ENCODE measurements around the gene ZNF438.

The ZNF438 gene

DNA sequence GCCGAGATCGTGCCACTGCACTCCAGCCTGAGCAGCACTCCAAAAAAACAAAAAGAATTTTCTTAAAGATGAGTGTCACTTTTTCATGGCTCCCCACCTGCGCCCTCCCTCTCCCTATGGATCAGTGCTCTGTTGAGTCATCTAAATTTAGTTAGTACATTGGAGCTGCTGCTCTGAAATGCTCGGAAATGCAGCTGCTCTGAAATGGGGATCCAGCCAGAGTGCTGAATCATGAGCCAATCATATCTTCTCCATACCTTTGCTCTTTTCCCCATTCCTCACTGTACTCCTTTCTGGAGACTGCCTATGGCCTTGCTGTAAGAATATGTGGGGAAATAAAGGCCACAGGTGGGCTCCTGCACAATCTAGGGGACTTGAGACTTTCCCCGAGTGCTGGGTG lies 188.8 kb downstream of the ZNF438 start:
- no peak for DNase-seq (ENCODE audit: low spot score)
- CTCF ChIA-PET, result no interaction called here
- no peak for TF ChIP-seq CTCF (conservative IDR thresholded peaks at IDR 0.05; ENCODE audit: low read depth)
- POLR2A ChIA-PET (ENCODE audit: low non-redundant PET), result no interaction called here
- no peak overlapping the region for H3K27ac ChIP-seq

DNA sequence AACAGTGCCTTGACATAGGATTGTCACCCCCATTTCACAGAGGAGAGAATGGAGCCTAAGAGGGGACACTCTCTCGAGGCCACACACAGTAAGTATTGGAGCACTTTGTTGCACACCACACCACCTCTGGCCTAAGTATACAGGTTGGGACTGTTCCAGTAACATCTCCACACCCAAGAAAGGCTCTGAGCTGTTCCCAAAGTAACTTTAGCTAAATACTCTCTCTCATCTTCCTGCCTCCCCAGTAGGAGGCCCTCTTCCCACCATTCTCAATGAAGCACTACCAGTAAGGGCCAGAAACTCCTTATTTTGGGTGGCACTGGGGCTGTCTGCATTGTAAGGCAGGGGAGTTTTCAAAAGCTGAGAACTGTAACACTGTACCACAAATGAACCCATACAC lies 189.5 kb downstream of the ZNF438 start:
- ChIA-PET POLR2A (ENCODE audit: low non-redundant PET) (no interaction called here), CTCF (no interaction called here)
- no peak for TF ChIP-seq CTCF (conservative IDR thresholded peaks at IDR 0.05; ENCODE audit: low read depth)
- DNase-seq (ENCODE audit: low spot score), result no peak
- no peak overlapping the region for H3K27ac ChIP-seq

- no peak for TF ChIP-seq CTCF (conservative IDR thresholded peaks at IDR 0.05; ENCODE audit: low read depth)
- ChIA-PET CTCF (interaction anchor here (0.9 kb wide), 1 partner anchor 14 kb away, joined by 6 read pairs; no protein-coding TSS in a partner anchor), POLR2A (ENCODE audit: low non-redundant PET) (no interaction called here)
- no peak for DNase-seq (ENCODE audit: low spot score)
- H3K27ac ChIP-seq, result no peak overlapping the region
Measured at GRCh38 chr10:30840395-30841050, 191.1 kb downstream of the ZNF438 start.

- no peak overlapping the region for H3K27ac ChIP-seq
- CTCF ChIA-PET, result interaction anchor here (0.9 kb wide), 1 partner anchor 13 kb away, joined by 6 read pairs; no protein-coding TSS in a partner anchor
- no peak for TF ChIP-seq CTCF (conservative IDR thresholded peaks at IDR 0.05; ENCODE audit: low read depth)
- POLR2A ChIA-PET (ENCODE audit: low non-redundant PET), result no interaction called here
- DNase-seq (ENCODE audit: low spot score), result no peak
Measured at GRCh38 chr10:30839652-30840051, 192.0 kb downstream of the ZNF438 start.

DNA sequence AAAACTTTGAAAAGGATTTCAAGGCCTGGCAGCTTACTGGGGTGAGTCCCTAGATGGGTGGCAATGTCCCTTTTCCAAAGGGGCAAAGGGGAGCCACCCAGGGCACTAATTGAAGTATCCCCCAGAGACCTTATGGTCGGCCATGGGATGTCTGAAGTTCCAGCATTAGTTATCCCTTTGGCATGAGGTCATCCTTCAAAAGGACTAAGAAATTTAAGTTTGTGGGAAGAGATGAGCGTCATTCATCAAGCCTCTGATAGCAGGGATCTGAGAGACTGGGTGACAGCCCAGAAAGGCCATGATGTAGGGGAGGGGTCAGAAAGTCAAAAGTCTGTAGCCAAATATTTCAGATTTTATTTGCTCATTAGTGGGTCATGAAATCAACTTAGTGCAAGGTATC lies 195.3 kb downstream of the ZNF438 start:
- POLR2A ChIA-PET (ENCODE audit: low non-redundant PET), result no interaction called here
- no peak for TF ChIP-seq CTCF (conservative IDR thresholded peaks at IDR 0.05; ENCODE audit: low read depth)
- no peak overlapping the region for H3K27ac ChIP-seq
- DNase-seq (ENCODE audit: low spot score), result no peak
- CTCF ChIA-PET, result no interaction called here

DNA sequence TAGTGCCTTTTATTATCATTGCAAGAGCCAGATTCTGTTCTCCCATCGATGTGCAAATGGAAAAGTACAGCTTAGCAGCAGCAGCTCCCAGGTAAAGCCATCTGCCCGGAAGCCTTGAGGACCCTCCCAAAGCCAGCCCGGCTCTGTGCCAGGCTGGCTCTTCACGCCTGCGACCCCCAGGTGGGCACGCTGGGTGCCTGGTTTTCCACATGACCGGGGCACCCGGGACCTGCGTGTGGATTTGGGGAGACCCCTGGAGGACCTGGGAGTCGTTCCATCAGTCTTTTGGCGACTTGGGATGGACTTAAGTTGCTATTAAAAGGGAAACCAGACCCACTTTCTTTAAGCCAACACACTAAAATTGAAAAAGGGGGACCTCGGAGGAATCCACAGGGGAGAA lies 196.5 kb downstream of the ZNF438 start:
- ChIA-PET POLR2A (ENCODE audit: low non-redundant PET) (no interaction called here), CTCF (no interaction called here)
- H3K27ac ChIP-seq, result no peak overlapping the region
- TF ChIP-seq CTCF (conservative IDR thresholded peaks at IDR 0.05; ENCODE audit: low read depth), result no peak
- no peak for DNase-seq (ENCODE audit: low spot score)
